Panc1 (cell line): Measurements from ENCODE around the gene SYT9. TPM values are rescaled to one million over a fixed set of nuclear protein-coding genes. Genes with fewer than 3 reads are reported as not detected.

Experiments
- ATAC-seq: fragments of 200-7000 bp; cut with Tn5 transposase; 2 replicates; pipeline ENCODE4 v1.9.1; 2020; ENCODE audit warnings: mild to moderate bottlenecking, moderate library complexity
- BruUV-seq: library from RNA; stranded (reverse); fragments of 400-500 nt; replicated peaks from 2 replicates; lab custom pipeline; 2021; lab: Mats Ljungman, UMichigan
- CTCF ChIA-PET: fragments of 300-600 bp; sonication (Branson Sonifier 250); formaldehyde crosslinking; loops from one replicate; lab custom pipeline; 2022; ENCODE audit warnings: antibody characterized with exemption; lab: Charles Lee
- POLR2A ChIA-PET: fragments of 300-600 bp; sonication (Branson Sonifier 250); formaldehyde crosslinking; loops from one replicate; lab custom pipeline; 2022; ENCODE audit warnings: antibody characterized with exemption; lab: Charles Lee
- DNase-seq: peaks from one replicate; pipeline ENCODE4 v3.0.0-alpha.2; 2010; ENCODE audit warnings: low read depth, low spot score
- H3K27ac ChIP-seq: 2 replicates; pipeline ENCODE4 v1.5.1; 2011; ENCODE audit warnings: mild to moderate bottlenecking, low read length, inconsistent platforms
- H3K27me3 ChIP-seq: fragments of 200-500 bp; sonication (Bioruptor generic); 2 replicates; pipeline ENCODE4 v1.6.0; 2014; ENCODE audit warnings: low read length, inconsistent platforms; ENCODE audit not compliant: control insufficient read depth, insufficient read depth
- H3K36me3 ChIP-seq: fragments of 200-500 bp; sonication (Bioruptor generic); 2 replicates; pipeline ENCODE4 v1.5.1; 2014; ENCODE audit warnings: inconsistent platforms, mild to moderate bottlenecking, low read length, moderate library complexity; ENCODE audit not compliant: control insufficient read depth, insufficient read depth
- H3K4me1 ChIP-seq: 2 replicates; pipeline ENCODE4 v1.5.1; 2011; ENCODE audit warnings: inconsistent platforms, mild to moderate bottlenecking, low read length, moderate library complexity; ENCODE audit not compliant: control insufficient read depth, insufficient read depth
- H3K4me3 ChIP-seq, 2 experiments: 2 replicates each; pipeline ENCODE4 v1.5.1; 2011 to 2012; ENCODE audit warnings: low read depth in 2 of 2, low read length in 2 of 2, mild to moderate bottlenecking in 2 of 2, inconsistent platforms in 1 of 2, moderate library complexity in 1 of 2
- H3K9me3 ChIP-seq: fragments of 200-500 bp; sonication (Bioruptor generic); 2 replicates; pipeline ENCODE4 v1.5.1; 2014; ENCODE audit warnings: low read depth, mild to moderate bottlenecking, inconsistent platforms, low read length, moderate library complexity; ENCODE audit not compliant: control insufficient read depth, insufficient read depth
- CTCF ChIP-seq: fragments of 450-650 bp; IDR thresholded peaks from 2 replicates; pipeline ENCODE4 v1.5.1; 2017; ENCODE audit warnings: mild to moderate bottlenecking
- POLR2AphosphoS5 ChIP-seq: IDR thresholded peaks from 2 replicates; pipeline ENCODE4 v1.6.1; 2012; ENCODE audit warnings: mild to moderate bottlenecking, low read depth, low read length, moderate library complexity
- REST ChIP-seq, 2 experiments: IDR thresholded peaks; 2 replicates each; pipeline ENCODE4 v1.6.1; 2011 to 2012; ENCODE audit warnings: low read depth in 2 of 2, control low read depth in 1 of 2, low read length in 1 of 2, mild to moderate bottlenecking in 1 of 2, moderate library complexity in 1 of 2; ENCODE audit not compliant: insufficient read depth in 1 of 2
- SIN3A ChIP-seq: IDR thresholded peaks from 2 replicates; pipeline ENCODE4 v1.6.1; 2012; ENCODE audit warnings: low read depth, mild to moderate bottlenecking, low read length, moderate library complexity, borderline replicate concordance; ENCODE audit not compliant: insufficient read depth
- TCF7L2 ChIP-seq: IDR thresholded peaks from 2 replicates; pipeline ENCODE4 v1.6.1; 2011; ENCODE audit warnings: mild to moderate bottlenecking, low read depth, low read length, inconsistent platforms
- in situ Hi-C: cut with HindIII; loops from 2 replicates; pipeline ENCODE4 v1.10.0; 2016; ENCODE audit warnings: low sequenced_read_pairs, low pct_unique_long_range_greater_than_20kb
- intact Hi-C: fragments of 100-400 bp; cut with micrococcal nuclease; formaldehyde crosslinking; loops from one replicate; pipeline ENCODE4 v1.10.0; 2022; ENCODE audit not compliant: unreplicated experiment
- total RNA-seq: library from RNA; stranded (reverse); gene quantifications from one replicate; pipeline ENCODE4 v1.2.1, GENCODE V29; 2021; ENCODE audit not compliant: unreplicated experiment

SYT9 gene
- total RNA-seq, 1 experiment from 2014 or later = 3.7 TPM

- TF ChIP-seq REST (IDR thresholded peaks at IDR 0.05; ENCODE audit: insufficient read depth in 1 of 2, low read depth in 2 of 2, low read length in 1 of 2) (no peak), CTCF (no peak), TCF7L2 (no peak), SIN3A (no peak), POLR2AphosphoS5 (no peak)
- ATAC-seq (no peak), DNase-seq (no peak)
- intact Hi-C loops (no loop called here), in situ Hi-C loops (no loop called here)
- H3K36me3 ChIP-seq = no peaks in the 10 kb centered on the region
- H3K27ac ChIP-seq = no peak overlapping the region
- CTCF ChIA-PET = interaction anchor here (0.7 kb wide), 1 partner anchor 128 kb away, joined by 11 read pairs; no protein-coding TSS in a partner anchor
- BruUV-seq = no TSS peak
- H3K27me3 ChIP-seq = no peaks in the 10 kb centered on the region
- no peak overlapping the region for H3K4me3 ChIP-seq
- POLR2A ChIA-PET = no interaction called here
- no peaks in the 10 kb centered on the region for H3K4me1 ChIP-seq
- H3K9me3 ChIP-seq = no peaks in the 10 kb centered on the region
Observed at GRCh38 chr11:7319501-7319900, 67.8 kb downstream of the SYT9 start.

GRCh38 chr11:7320306-7320705 lies 68.6 kb downstream of the SYT9 start:
- no peak for ATAC-seq
- TF ChIP-seq REST (IDR thresholded peaks at IDR 0.05; ENCODE audit: insufficient read depth in 1 of 2, low read depth in 2 of 2, low read length in 1 of 2) (no peak), SIN3A (no peak), TCF7L2 (no peak), POLR2AphosphoS5 (no peak)
- intact Hi-C loops = no loop called here
- ChIA-PET POLR2A (no interaction called here), CTCF (no interaction called here)
- in situ Hi-C loops = no loop called here
- Histone ChIP-seq H3K4me1 (no peaks in the 10 kb centered on the region), H3K9me3 (no peaks in the 10 kb centered on the region), H3K4me3 (no peak overlapping the region), H3K27ac (no peak overlapping the region), H3K36me3 (no peaks in the 10 kb centered on the region), H3K27me3 (no peaks in the 10 kb centered on the region)
- no peak for DNase-seq
- no TSS peak for BruUV-seq
